GM21447 (cell line): ENCODE data around the gene NAA10.
A peak's percentile ranks its signal among the peaks of the same experiment; 100 is the strongest.

Experiments used
- ATAC-seq: cut with Tn5 transposase; IDR thresholded peaks from one replicate; pipeline ENCODE4 v1.9.1; 2021; ENCODE audit not compliant: unreplicated experiment

The NAA10 gene

GRCh38 chrX:153950127-153950526, 15.3 kb upstream of the NAA10 start:
- ATAC-seq = no peak

DNA sequence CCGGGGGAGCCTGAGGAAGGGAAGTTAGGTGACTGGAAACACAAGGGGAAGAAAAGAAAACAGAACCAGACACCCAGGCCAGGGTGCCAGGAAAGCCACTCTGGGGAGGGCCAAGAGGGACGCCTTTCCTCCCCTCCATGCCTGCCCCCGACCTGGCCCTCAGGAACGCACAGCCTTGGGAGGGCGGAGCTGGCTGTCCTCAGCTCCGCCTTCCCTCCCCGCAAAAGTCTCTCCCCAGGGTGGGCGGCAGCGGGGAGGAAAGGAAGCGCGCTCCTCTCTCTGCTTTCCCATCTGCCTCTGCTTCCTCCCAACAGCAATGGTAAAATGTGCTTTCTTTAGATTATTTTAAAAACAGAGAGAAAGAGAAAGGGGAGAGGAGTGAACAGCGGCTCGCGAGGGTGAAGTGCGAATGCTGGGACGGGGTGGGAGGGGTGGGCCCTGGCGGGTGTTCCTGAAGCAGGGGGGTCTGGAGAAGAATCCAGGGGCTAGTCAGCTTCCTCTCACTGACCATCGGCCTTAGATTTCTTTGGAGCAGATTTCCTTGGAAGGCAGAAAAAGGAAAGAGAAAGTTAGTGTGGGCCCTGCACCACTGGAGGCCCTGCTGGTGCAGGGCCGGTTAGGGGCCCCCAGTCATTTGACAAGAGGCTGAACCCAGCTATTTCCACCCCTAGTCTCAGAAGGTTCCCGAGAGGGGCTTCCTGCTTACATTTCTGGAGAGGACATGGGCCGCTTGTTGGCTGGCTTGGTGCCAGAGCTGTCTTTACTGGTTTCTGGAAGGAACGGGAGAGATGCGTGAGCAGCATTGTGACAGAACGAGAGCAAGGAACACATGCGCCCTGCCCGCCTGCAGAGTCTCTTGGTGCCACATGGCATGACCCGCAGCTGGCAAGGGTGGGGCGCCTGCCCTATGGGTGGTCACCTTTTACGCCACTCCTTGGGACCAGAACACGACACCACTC, 14.3 kb upstream of the NAA10 start:
- no peak for ATAC-seq

DNA sequence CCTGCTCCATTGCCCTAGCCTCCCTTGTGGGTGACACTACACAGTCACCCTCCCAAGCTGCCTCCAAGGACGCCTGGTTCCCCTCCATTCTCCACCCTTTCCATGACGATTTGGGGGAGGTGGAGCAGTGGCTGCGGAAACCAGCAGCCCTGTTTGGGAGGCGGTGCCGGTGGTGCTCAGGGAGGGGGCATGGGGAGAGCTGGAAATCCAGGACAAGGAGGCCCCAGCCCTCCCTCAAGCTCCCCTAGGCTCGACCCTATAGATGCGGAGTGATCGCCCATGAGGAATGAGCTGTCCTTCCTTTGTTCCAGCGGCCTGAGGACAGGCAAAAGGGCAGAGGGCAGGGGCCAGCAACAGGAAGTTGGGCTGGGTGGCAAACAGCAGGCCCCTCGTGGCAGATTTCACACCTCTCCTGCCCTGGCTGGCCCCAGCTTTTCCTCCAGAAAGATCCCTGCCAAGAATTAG, 13.2 kb upstream of the NAA10 start:
- no peak for ATAC-seq

DNA sequence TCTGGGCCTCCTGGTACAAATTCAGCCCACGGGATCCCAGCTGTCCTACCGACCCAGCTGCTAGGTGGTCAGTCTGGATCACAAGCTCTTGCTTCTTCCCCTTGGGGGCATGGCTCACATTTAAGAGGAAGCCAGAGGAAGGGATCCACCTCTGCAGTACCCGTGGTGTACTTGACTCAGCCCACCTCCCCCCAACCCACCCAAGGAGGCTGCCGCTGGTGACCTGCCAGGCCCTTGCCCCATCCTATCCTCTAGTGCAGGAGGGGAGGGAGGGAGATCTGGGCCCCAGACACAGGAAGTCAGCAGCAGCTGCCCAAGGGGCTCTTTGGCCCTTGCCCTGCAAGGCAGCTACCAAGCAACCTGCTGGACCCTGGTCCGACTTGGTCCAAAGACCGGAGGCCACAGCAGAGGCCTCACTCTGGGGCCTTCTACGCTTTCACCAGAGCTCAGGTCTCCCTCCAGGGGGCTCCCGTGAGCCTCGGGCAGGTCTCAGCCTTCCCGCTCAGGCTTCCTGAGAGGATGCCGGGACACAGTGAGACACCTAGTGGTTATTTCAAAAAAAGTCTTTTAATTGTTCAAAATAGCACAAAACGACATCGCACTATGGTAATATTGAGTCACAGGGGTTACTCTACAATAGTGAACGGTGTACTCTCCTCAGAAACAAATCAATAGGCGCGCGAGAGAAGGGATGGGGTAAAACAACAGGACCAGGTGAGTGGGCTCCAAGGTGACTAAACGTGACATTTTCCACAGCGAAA, 12.4 kb upstream of the NAA10 start:
- no peak for ATAC-seq

- no peak for ATAC-seq
These were observed 11.4 kb upstream of the NAA10 start for GRCh38 chrX:153945956-153946943.

DNA sequence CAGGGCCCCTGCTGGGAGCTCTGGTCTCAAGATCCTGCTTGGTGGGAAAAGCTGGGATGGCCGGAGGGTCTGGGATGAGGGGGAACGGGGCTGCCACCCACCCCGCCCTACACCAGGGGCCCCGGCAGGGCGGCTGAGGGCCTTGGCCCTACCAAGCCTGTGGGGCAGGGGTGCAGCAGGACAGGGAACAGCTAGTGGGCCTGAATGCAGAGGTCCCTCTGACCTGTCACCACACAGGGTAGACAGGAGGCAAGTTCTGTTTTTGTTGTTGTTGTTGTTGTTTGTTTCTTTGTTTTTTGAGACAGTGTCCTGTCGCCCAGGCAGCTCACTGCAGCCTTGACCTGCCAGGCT, 9.9 kb upstream of the NAA10 start:
- ATAC-seq = no peak

- ATAC-seq = no peak
These were observed 9.4 kb upstream of the NAA10 start, which contains the start of gene RENBP for GRCh38 chrX:153944140-153944799. RENBP (minus strand) TSS chrX:153944643; CDS start chrX:153944610, 33 bp downstream.

DNA sequence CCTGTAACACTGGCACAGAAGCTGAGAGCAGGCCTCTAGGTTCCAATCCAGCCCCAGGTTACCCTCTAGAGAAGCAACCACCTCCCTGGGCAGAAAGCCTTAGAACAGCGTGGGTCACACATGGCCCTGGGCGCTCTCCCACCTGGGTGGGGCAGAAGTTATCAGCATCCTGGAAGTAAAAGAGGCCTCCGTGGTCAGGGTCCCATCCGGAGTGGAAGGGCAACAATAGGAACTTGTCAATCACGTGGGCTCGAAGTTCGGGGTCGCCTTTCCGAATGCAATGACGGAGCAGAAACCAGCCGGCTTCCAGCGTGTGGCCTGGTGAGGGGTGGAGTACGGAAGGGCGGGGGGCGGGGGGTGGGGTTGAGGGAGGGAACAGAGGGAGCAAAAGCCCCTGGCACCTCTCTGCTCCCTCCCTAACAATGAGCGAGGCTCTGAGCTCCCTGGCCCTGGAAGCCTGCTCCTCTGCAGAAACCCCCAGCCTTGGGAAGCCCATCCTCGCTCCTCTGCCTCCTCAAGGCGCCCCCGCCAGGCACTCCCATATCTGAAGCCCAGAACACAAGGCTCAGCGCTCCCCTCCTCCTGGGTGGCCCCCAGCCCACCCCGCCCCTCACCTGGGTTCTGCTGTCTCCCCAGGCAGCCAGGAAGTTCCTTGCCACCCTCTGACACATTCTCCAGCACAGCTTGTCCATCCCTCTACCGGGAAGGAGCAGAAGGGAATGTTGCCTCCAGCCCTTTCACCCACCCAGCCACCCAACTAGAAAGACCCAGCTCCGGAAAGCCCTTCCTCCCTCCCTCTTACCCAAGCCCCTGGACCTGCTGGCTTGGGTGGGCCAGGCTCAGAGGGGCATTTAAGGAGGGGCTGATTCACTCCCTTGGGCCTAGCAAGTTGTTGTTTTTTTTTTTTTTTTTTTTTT, 6.8 kb upstream of the NAA10 start:
- no peak for ATAC-seq

DNA sequence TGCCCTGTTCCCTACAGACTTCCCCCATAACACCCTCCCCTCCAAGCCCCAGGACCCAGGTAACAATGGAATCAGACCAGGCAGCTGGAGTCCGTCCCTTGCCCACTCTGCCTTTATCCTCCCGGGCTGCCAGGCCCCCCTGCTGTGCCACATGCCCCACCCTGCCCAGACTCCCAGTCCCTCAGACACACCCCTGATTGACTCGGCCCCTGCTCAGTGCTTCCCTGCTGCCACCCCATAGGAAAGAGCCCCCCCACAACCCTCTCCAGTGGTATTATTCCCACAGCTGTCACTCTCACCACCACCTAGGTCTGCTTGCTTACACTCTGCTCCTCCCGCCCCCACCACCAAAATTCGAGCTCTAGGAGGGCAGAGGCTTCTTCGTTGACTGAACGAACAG, 4.7 kb upstream of the NAA10 start:
- ATAC-seq = no peak

DNA sequence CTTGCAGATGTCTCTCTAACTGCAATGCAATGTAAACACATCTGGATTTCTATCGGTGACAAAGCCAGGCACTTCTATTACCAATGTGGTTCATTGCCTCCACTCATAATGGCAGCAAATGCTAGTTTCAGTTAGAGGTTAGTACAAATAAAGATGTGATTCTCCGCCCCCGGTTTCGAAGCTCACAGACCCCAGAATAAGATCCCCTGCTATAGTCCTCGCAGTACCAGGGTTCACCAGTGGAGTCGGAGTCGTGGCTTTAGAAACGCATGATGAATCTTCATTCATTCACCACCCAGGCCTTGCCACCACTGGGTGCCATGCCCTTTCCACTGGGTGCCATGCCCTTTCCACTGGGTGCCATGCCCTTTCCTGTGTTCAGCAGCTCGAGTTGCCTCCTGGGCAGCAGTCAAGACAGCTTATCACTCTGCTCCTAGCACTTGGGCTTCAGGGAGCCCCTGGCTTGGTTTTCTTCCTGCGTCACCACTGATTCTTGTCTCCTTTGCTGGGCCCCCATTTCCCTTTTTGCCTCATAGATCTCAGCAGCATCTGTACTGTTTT, 3.5 kb upstream of the NAA10 start:
- no peak for ATAC-seq

DNA sequence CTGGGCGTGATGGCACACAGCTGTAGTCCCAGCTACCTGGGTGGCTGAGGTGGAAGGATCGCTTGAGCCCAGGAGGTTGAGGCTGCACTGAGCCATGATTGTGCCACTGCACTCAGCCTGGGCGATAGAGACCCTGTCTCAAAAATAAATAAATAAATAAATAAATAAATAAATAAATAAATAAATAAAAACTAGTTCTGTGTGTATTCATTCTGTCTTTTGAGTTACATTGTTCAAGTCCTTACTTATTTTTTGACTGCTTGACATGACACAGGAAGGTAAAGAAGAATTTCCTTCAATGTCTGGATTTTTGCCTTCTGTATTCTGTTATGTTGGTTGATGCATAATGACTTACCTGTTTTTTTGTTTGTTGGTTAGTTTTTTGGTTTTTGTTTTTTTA, 2.2 kb upstream of the NAA10 start:
- no peak for ATAC-seq

DNA sequence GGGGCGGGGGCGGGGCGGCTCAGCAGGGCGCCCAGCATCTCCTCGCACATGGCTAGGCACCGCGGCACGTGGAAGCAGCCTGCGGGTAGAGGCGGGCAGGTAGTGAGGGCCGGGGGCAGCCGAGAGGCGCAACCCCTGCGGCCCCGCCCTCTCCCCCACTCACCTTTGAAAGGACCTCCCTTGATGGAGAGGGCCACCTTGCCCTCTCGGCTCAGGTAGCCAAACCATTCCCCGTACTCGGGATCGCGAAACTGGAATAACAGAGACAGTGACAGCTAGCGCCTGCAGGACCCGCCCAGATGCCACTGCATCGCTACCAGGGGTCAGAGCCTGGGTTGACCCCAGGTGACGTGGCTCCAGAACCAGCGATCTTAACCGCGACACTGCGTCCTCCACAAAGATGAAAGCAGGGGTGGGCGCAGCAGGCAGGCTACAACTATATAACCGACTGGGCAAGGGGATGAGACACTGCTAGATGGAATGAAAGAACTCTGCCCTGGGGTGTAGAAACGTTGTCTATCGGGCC, 552 bp upstream of the NAA10 start:
- ATAC-seq = peak; percentile 10

- no peak for ATAC-seq
These were observed 582 bp downstream of the NAA10 start for GRCh38 chrX:153934148-153934761.

GRCh38 chrX:153933748-153934147, 1.1 kb downstream of the NAA10 start:
- ATAC-seq = no peak

DNA sequence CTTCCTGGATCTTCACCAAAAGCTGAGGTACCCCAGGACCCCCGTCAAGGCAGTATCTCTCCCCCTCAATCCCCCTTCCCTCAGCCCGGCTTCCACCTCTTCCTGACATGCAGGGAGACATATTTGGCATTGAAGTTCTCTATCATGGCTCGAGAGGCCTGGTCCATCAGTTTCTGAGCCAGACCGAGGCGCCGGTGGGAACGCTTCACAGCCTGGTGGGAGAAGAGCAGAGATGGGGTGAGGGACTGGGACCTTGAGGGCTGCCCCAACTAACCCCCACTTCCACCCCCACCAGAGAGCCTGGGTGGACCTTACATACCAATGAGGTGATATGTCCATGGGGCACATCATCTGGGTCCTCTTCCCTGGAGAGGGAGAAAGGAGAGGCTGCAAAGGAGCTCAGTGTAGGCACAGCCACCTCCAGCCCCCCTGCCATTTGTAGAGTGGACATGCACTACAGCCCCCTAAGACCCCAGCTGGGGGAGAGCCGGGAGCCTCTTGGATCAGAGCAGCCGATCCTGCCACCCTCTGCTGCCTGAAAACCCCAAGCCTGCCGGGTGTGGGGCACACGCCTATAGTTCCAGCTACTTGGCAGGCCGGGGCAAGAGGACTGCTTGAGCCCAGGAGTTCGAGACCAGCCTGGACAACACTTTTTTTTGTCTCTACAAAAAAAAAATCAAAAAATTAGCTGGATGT, 2.5 kb downstream of the NAA10 start:
- ATAC-seq = no peak

- ATAC-seq = no peak
These were observed 3.1 kb downstream of the NAA10 start for GRCh38 chrX:153931748-153932147.

DNA sequence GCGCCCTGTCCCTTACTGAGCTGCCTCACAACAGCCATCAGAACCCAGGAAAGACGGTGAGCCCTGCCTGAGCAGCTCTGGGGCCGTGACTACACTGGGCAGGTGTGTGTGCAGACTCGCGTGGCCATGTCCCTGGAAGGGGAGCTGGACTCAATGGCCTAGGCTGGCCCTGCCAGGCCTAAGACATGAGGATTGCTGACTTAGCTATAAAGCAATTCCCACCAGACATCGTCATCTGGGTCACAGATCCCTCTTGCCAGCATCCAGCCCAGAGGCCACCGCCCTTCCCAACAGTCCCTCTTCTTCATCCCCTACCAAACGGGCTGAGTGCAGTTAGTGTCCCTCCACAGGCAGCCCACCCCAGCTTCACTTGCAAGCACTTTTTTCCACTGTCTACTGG, 3.7 kb downstream of the NAA10 start:
- no peak for ATAC-seq
